ENCODE data around the gene AMIGO3. TPM values are rescaled to one million over a fixed set of nuclear protein-coding genes. Genes with fewer than 3 reads are reported as not detected.

AMIGO3 gene
- total RNA-seq, 3 donors from 2014 or later (not counting 1 experiment from before 2014, with no cell fraction given): 1.3 to 1.9 TPM; not detected in 1

GRCh38 chr3:49759226-49759625 lies 39.7 kb upstream of the AMIGO3 start:
- Histone ChIP-seq H3K27ac (ENCODE audit: low read length) (no peak overlapping the region), H3K36me3 (ENCODE audit: control insufficient read depth, insufficient read depth, low read length) (peaks cover 2% of the 10 kb centered on the region), H3K4me1 (ENCODE audit: control insufficient read depth, insufficient read depth, low read length) (no peaks in the 10 kb centered on the region), H3K9me3 (ENCODE audit: control insufficient read depth, insufficient read depth, low read length) (no peaks in the 10 kb centered on the region), H3K27me3 (ENCODE audit: control insufficient read depth, insufficient read depth, low read length) (no peaks in the 10 kb centered on the region), H3K4me3 (ENCODE audit: low read length) (no peak overlapping the region)
- intact Hi-C loops (cut with micrococcal nuclease): no loop called here
- H3K9me3 Mint-ChIP-seq: no peaks in the 10 kb centered on the region
- no peak overlapping the region for H3K4me3 Mint-ChIP-seq
- ATAC-seq (no peak), DNase-seq (no peak)
- no peak overlapping the region for H3K27ac Mint-ChIP-seq
- WGBS (ENCODE audit: insufficient coverage): no CpG with 5 or more reads among the region's 1 CpG
- H3K27me3 Mint-ChIP-seq (ENCODE audit: low read depth in 2 of 2): no peaks in the 10 kb centered on the region
- no peaks in the 10 kb centered on the region for H3K36me3 Mint-ChIP-seq
- H3K4me1 Mint-ChIP-seq: peaks cover 30 to 31% of the 10 kb centered on the region in 2 donors
- TF ChIP-seq, protein P1, sequence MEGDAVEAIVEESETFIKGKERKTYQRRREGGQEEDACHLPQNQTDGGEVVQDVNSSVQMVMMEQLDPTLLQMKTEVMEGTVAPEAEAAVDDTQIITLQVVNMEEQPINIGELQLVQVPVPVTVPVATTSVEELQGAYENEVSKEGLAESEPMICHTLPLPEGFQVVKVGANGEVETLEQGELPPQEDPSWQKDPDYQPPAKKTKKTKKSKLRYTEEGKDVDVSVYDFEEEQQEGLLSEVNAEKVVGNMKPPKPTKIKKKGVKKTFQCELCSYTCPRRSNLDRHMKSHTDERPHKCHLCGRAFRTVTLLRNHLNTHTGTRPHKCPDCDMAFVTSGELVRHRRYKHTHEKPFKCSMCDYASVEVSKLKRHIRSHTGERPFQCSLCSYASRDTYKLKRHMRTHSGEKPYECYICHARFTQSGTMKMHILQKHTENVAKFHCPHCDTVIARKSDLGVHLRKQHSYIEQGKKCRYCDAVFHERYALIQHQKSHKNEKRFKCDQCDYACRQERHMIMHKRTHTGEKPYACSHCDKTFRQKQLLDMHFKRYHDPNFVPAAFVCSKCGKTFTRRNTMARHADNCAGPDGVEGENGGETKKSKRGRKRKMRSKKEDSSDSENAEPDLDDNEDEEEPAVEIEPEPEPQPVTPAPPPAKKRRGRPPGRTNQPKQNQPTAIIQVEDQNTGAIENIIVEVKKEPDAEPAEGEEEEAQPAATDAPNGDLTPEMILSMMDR (IDR thresholded peaks at IDR 0.05): no peak

GRCh38 chr3:49757197-49757596 lies 37.7 kb upstream of the AMIGO3 start:
- H3K27ac Mint-ChIP-seq: peak overlapping the region in 1 of 2 donors; percentile 40
- H3K36me3 ChIP-seq (ENCODE audit: control insufficient read depth, insufficient read depth, low read length): no peaks in the 10 kb centered on the region
- DNase-seq: no peak

DNA sequence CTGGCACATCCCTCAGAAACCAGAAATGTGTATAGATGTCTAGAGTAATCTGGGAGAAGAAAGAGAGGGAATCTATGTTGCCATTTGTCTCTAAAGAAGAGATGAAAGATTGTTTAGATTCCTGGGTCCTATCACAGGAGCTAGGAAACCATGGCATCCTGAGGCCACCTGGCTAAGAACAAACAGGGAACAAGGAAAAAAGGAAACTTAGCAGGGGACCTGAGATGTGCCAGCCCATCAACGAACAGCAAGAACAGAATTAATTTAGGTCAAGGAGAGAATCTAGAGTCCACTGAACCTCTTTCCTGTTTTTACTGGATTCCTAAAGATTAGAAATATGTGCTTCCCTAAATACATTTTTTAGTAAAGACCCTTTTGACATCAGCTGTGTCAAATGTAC lies 36.6 kb upstream of the AMIGO3 start:
- intact Hi-C loops (cut with micrococcal nuclease): no loop called here

More at GRCh38 chr3:49757197-49757596, 37.7 kb upstream of the AMIGO3 start:
- Mint-ChIP-seq H3K27me3 (ENCODE audit: low read depth in 2 of 2) (no peaks in the 10 kb centered on the region), H3K9me3 (no peaks in the 10 kb centered on the region), H3K4me1 (peaks cover 41 to 45% of the 10 kb centered on the region in 2 donors), H3K4me3 (no peak overlapping the region), H3K36me3 (no peaks in the 10 kb centered on the region)
- TF ChIP-seq, protein P1 (IDR thresholded peaks at IDR 0.05): no peak
- H3K4me3 ChIP-seq (ENCODE audit: low read length): no peak overlapping the region
- WGBS (ENCODE audit: insufficient coverage): 87% methylated on average over 2 of the region's 2 CpGs
- H3K4me1 ChIP-seq (ENCODE audit: control insufficient read depth, insufficient read depth, low read length): no peaks in the 10 kb centered on the region
- intact Hi-C loops (cut with micrococcal nuclease): no loop called here
- H3K27ac ChIP-seq (ENCODE audit: low read length): no peak overlapping the region
- no peak for ATAC-seq
- H3K9me3 ChIP-seq (ENCODE audit: control insufficient read depth, insufficient read depth, low read length): no peaks in the 10 kb centered on the region
- H3K27me3 ChIP-seq (ENCODE audit: control insufficient read depth, insufficient read depth, low read length): no peaks in the 10 kb centered on the region

More for the DNA sequence above, 36.6 kb upstream of the AMIGO3 start:
- peaks cover 41 to 45% of the 10 kb centered on the region in 2 donors for H3K4me1 Mint-ChIP-seq
- no peaks in the 10 kb centered on the region for H3K27me3 Mint-ChIP-seq (ENCODE audit: low read depth in 2 of 2)
- DNase-seq: no peak
- H3K27ac Mint-ChIP-seq: peak overlapping the region; percentile 13 to 46
- Histone ChIP-seq H3K27ac (ENCODE audit: low read length) (no peak overlapping the region), H3K27me3 (ENCODE audit: control insufficient read depth, insufficient read depth, low read length) (no peaks in the 10 kb centered on the region), H3K4me1 (ENCODE audit: control insufficient read depth, insufficient read depth, low read length) (no peaks in the 10 kb centered on the region), H3K36me3 (ENCODE audit: control insufficient read depth, insufficient read depth, low read length) (no peaks in the 10 kb centered on the region), H3K9me3 (ENCODE audit: control insufficient read depth, insufficient read depth, low read length) (no peaks in the 10 kb centered on the region), H3K4me3 (ENCODE audit: low read length) (no peak overlapping the region)
- no peak for ATAC-seq
- TF ChIP-seq, protein P1 (IDR thresholded peaks at IDR 0.05): no peak
- H3K9me3 Mint-ChIP-seq: no peaks in the 10 kb centered on the region
- WGBS (ENCODE audit: insufficient coverage): 100% methylated on average over 1 of the region's 1 CpG
- H3K36me3 Mint-ChIP-seq: no peaks in the 10 kb centered on the region
- no peak overlapping the region for H3K4me3 Mint-ChIP-seq
